Fibroblast of skin of right quadriceps (primary cell): Measurements from ENCODE around the gene EPHA5.

Source experiments
- DNase-seq: peaks from one replicate; pipeline ENCODE4 v3.0.0-alpha.2; 2013

The EPHA5 gene

DNA sequence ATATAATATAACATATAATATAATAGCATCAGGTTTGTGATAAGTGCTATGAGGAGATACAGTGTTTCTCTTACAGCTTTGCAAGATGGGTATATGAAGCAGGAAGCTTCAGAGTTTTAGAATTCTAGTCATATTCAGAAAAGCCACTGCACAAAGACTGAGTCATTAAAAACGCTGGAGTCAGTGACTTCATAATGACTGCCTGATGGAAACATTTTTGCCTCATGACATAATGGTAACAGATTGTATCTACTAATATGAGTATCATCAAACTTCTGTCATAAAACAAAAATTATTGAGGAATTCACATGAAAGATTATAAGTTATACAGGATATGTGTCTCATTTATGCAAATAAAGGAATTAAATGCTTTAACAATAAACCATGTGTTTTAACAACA, 46.8 kb downstream of the EPHA5 start:
- peak; percentile 81 for DNase-seq

DNA sequence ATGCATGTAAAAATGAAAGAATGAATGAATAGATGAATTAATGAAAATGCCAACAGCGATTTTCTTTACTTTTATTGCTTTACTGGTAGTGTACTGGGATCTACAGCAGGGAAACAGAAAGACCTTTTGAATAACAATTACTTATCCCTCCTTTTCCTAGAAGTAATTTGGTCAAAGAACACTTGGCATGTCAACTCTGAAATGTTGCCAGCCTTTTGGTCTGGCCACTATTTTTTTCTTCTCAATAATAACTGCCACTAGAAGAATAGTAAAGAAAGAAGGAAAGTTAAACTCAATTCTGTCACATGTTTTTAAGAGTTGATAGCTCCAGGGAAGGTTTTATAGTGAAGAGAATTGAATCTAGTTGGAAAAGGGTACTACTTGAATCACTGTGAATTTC, 52.9 kb downstream of the EPHA5 start:
- DNase-seq, result no peak

DNA sequence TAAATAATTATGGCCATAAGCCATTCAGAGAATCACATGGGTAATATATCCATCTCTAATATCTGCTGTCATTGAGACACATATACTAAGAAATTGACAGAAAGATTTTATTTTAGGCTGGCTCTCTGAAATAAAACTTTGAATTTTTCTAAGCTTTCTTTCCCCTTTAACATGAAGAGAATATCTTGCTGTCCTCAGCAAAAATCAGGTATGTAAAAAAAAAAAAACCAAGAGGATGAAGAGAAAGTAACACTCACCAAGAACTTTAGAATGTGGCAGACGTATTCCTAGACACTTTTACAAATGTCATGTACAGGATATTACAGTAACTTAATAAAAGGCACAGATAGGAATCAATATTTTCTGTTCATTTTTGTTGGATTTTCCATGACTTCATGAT, 65.8 kb downstream of the EPHA5 start:
- no peak for DNase-seq

- DNase-seq, result no peak
Observed at GRCh38 chr4:65600656-65601055, 69.6 kb downstream of the EPHA5 start.

DNA sequence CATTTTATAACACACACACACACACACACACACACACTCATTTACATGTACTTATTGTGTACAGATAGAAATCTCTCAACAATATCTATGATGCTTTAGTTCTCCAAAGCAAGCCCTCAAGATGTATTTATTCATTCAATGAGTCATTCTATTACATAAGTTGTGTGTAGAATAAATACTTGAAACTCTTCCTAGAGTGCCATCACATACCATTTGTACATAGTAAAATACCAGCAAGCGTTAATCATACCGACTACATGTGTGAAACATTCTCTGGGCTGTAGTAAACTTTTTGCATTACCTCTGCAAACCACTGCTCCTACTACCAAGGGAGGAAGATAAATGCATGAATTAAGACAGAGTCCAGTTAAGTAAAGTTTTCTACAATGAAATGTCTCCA, 70.9 kb downstream of the EPHA5 start:
- DNase-seq, result peak; percentile 69

- no peak for DNase-seq
Observed at GRCh38 chr4:65597697-65598096, 72.6 kb downstream of the EPHA5 start.

GRCh38 chr4:65592089-65592488, 78.2 kb downstream of the EPHA5 start:
- no peak for DNase-seq

DNA sequence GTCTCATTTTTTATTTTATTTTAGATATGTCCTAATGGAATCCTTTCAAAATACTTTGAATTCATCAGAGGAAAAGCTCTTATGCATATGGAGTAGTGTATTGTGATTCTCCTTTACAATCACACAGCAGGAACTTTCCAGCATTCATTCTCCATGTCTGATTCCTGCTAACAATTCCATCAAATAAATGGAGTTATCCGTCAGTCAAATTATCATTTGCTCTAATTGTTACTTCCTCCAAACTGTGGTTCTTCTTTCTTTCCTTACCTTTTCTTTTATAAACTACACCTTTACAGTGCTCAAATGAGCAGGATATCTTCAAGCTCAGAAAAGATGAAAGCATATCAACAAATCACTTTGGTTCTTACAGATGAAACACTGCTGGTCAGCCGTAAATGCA, 80.4 kb downstream of the EPHA5 start:
- DNase-seq, result no peak

- no peak for DNase-seq
Observed at GRCh38 chr4:65589331-65589730, 81.0 kb downstream of the EPHA5 start.

GRCh38 chr4:65580551-65580950, 89.7 kb downstream of the EPHA5 start:
- peak; percentile 15 for DNase-seq

DNA sequence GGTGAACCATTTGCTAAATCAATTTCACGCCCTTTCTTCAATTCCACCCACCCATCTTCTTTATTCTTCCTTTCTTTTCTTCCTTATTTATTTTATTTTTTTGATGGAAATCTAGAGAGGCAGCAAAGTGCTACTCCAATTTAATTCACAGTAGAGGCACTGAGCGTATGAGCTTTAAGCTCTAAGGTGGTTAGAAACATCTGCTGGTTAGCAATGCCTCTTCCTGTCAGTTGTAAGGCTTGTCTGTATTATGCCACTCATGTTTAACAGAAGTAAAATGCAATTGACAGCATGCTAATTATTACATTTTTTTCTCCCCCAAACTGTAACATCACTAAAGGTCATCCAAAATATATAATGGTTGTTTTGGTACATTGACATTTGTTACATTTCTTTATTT, 103.8 kb downstream of the EPHA5 start:
- no peak for DNase-seq

GRCh38 chr4:65561164-65561563, 109.1 kb downstream of the EPHA5 start:
- DNase-seq, result no peak

GRCh38 chr4:65559270-65559669, 111.0 kb downstream of the EPHA5 start:
- no peak for DNase-seq

DNA sequence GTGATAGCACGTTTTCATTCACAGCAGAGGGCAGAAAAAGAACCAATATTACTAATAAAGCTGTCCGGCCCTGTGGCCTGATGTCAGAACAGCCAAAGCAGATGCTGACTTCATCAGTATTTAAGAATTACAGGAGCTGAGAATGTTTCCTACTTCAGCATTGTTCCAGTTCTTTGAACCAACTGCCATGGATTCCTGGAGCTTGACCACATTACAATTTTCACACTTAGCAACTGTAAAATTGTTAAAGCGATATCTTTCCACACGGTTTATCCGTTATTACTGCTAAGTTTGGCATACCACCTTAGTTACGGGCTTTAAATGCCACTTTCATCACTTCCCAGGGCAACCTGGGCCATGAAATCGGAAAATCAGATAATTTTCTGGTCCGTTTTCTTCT, 118.2 kb downstream of the EPHA5 start:
- DNase-seq, result no peak

DNA sequence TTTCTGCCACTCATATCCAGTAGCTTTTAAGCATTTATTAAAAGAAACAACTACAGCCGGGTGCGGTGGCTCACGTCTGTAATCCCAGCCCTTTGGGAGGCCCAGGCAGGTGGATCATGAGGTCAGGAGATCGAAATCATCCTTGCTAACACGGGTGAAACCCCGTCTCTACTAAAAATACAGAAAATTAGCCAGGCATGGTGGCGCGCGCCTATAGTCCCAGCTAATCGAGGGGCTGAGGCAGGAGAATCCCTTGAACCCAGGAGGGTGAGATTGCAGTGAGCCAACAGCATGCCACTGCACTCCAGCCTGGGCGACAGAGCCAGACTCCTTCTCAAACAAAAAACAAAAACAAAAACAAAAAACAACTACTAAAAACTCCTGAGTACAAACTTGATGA, 119.8 kb downstream of the EPHA5 start:
- DNase-seq, result no peak

- DNase-seq, result no peak
Observed at GRCh38 chr4:65546882-65547416, 123.3 kb downstream of the EPHA5 start.

DNA sequence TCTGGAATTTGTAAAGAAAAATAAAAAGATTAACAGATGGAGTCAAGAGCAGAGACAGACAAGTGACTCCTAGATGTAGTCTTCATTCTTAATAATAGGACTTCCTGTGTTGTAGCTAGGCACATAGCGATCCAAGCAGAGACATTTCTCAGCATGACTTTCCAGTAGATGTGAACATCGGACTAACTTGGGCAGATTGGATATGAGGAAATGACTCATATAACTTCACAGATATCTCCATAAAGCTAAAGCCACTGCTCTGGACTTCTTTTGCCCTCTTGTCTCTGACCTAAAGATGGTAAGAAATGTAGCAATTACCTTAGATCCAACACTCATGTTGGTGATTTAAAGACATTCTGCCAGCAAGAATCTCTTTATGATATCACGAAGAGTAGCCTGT, 131.7 kb downstream of the EPHA5 start:
- DNase-seq, result peak; percentile 32

DNA sequence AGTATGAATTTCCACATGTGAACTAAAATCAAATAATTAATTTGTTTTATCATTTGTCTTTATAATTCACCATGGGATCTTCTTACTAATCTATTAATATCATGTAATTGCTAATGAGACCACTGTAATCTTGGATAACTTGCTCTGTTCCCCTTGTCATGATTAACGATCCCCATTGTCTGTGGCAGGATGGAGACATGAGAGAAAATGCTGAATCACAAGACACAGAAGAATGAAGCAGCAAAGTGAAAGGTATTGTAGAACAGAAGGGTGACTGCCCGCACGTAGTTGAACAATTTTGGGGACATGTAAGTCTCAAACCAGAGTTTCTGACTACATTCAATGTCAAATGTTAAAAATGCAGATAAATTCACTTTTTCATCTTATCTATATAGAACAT, 135.2 kb downstream of the EPHA5 start:
- no peak for DNase-seq

DNA sequence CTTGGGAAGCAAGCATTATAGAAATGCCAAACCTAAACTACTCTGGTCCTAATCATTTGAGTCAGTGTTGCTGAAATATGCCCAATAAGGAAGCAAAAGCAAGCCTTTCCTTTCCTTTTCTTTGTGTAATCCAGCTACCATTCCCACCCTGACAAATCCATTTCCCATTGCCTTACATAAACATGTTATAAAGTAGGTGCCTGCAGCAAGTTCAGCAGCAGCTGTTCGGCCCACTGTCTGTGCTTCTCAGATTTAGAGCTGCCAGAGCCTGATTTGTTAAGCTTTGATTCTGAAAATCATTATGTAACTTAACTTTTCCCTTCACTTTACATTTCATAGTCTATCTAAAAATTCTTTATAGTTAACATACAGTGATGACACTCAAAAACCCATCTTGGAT, 148.6 kb downstream of the EPHA5 start:
- DNase-seq, result no peak

DNA sequence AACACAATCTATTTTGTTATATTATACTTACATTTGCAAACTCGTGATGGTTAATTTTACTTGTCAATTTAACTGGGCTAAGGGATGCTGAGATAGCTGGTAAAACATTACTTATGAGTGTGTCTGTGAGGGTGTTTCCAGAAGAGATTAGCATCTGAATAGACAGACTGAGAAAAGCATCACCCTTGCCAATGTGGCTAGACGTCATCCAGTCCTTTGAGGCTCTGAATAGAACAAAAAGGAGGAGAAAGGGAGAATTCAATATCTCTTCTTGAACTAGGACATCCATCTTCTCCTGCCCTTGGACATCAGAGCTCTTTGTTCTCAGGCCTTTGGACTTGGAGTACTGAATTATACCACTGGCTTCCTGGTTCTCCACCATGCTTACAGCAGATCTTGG, 154.6 kb downstream of the EPHA5 start:
- no peak for DNase-seq

DNA sequence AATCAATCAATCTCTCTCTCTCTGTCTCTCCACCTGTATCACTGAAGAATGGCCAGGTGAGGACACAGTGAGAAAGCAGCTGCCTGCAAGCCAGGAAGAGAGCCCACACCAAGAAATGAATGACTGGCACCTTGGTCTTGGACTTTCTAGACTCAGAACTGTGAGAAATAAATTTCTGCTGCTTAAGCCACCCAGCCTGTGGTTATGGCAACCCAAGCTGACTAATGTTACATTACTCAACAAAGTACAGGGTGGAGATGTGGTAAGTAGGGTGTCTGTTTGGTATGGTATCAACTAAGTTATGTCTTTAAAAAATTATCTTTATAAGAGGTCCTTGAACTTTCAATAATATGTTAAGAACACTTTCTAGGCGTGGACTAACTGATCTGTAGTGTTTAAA, 159.3 kb downstream of the EPHA5 start:
- peak; percentile 62 for DNase-seq

DNA sequence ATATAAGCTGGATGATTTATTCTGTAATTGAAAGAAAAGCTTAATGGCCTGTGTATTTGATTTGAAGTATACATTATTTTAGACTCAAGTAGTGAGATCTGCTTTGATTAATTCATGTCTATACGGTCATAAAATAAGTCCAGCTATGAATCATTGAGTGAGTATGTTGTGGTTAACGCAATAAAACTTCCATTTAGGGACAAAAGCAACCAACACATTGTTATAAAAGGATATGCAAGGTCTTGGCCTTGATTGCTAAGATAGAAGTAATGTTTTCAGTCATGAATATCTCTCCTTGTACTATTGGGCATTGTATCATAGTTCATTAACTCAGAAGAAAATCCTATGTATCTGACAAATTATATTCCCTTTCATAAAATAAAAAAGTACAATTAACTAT, 162.1 kb downstream of the EPHA5 start:
- DNase-seq, result peak; percentile 93

- DNase-seq, result peak; percentile 87
Observed at GRCh38 chr4:65502131-65502701, 168.1 kb downstream of the EPHA5 start.

DNA sequence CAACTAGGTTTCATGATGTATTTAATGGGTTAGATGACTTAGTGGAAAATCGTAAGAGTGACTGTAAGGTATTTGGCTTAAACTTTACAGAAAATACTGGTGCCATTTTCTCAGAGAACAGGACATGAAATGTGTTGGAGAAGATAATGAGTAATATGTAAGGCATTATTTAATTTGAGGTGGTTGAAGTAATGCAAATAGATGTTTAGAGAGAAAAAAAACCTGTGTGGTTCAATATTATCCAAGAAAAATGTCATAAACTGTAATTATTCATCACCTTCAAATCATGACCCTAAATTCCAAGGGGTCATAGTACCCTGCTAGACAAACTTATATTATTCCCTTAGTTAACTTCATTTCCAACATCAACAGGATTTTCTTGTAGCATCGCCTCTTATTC, 171.7 kb downstream of the EPHA5 start:
- no peak for DNase-seq

- no peak for DNase-seq
Observed at GRCh38 chr4:65495439-65495838, 174.8 kb downstream of the EPHA5 start.

DNA sequence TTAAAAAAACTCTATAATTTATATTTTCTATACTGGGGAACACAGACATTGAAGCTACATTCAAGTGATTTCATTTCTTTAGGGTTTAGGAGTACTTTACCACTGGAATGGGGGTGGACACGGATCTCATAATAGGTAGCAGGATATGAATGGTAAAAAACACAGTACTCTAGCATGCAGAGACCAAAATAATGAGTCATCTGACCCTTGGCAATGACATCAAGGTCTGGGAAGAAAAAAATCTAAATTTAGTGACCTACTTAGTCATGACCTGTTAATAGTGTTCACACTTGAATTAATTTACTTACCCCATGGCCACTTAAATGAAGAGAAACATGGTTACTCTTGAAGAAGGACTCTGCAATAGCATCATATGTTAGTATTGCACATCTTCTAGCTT, 187.9 kb downstream of the EPHA5 start:
- DNase-seq, result peak; percentile 35
